ENCODE measurements around the gene ZBTB42. TPM values are rescaled to one million over a fixed set of nuclear protein-coding genes. Genes with fewer than 3 reads are reported as not detected.

Gene ZBTB42
- total RNA-seq, 2 donors from 2014 or later = 28.4 to 40.9 TPM

DNA sequence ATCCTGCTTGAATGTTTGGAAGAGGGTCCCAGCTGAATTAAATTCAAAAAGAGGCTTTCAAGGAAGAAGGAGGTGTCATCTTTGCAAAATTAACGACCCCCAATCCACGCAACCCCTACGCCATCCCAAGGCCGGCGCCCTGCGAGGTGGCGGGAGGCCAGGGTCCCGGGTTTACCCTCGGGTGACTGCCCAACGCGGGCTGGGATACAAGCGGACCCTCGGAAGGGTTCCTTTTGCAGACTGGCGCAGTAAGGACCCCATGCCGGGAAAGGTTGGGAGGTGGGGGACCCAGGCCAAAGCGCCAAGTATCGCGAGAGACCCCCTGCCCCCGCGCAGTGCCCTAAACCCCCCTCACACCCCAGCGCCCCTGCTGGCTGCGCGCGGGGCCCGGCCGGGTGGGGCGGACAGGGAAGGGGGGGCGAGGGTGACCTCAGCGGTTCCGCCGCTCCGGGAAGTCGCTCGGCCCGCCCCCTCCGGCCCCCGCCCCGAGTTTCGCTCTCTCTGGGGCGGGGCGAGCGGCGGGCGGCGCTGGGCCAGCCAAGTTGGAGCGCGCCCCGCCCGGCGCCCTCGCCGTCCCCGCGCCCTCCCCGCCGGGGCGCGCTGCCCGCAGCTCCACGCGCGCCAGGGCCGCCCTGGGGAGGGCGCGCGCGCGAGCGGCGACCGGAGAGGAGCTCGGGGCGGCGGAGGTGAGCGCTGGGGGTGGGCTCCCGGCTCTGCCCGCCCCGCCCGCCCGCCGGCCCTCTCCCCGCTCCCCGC is 708 bp upstream of the ZBTB42 start:
- H3K27ac ChIP-seq = peak overlapping the region; percentile 99
- DNase-seq (ENCODE audit: low spot score) = peak; percentile 87
- peaks cover 28% of the 10 kb centered on the region for H3K4me1 ChIP-seq (replicated peaks)
- peak overlapping the region; percentile 57 to 58 for H3K4me3 ChIP-seq
- intact Hi-C loops (cut with DNase I) = no loop called here
- peak; percentile 56 for TF ChIP-seq POLR2AphosphoS5 (IDR thresholded peaks at IDR 0.05)
- peak; percentile 32 for TF ChIP-seq POLR2A (IDR thresholded peaks at IDR 0.05)
- TF ChIP-seq, protein P1, sequence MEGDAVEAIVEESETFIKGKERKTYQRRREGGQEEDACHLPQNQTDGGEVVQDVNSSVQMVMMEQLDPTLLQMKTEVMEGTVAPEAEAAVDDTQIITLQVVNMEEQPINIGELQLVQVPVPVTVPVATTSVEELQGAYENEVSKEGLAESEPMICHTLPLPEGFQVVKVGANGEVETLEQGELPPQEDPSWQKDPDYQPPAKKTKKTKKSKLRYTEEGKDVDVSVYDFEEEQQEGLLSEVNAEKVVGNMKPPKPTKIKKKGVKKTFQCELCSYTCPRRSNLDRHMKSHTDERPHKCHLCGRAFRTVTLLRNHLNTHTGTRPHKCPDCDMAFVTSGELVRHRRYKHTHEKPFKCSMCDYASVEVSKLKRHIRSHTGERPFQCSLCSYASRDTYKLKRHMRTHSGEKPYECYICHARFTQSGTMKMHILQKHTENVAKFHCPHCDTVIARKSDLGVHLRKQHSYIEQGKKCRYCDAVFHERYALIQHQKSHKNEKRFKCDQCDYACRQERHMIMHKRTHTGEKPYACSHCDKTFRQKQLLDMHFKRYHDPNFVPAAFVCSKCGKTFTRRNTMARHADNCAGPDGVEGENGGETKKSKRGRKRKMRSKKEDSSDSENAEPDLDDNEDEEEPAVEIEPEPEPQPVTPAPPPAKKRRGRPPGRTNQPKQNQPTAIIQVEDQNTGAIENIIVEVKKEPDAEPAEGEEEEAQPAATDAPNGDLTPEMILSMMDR (IDR thresholded peaks at IDR 0.05) = peak in 3 of 4 experiments; percentile 12 to 59 (median 41)
- H3K9me3 ChIP-seq = no peaks in the 10 kb centered on the region
- WGBS = under 1% methylated on average over 14 of the region's 83 CpGs
- H3K36me3 ChIP-seq = no peaks in the 10 kb centered on the region
- no peaks in the 10 kb centered on the region for H3K27me3 ChIP-seq (replicated peaks; ENCODE audit: insufficient read depth)

DNA sequence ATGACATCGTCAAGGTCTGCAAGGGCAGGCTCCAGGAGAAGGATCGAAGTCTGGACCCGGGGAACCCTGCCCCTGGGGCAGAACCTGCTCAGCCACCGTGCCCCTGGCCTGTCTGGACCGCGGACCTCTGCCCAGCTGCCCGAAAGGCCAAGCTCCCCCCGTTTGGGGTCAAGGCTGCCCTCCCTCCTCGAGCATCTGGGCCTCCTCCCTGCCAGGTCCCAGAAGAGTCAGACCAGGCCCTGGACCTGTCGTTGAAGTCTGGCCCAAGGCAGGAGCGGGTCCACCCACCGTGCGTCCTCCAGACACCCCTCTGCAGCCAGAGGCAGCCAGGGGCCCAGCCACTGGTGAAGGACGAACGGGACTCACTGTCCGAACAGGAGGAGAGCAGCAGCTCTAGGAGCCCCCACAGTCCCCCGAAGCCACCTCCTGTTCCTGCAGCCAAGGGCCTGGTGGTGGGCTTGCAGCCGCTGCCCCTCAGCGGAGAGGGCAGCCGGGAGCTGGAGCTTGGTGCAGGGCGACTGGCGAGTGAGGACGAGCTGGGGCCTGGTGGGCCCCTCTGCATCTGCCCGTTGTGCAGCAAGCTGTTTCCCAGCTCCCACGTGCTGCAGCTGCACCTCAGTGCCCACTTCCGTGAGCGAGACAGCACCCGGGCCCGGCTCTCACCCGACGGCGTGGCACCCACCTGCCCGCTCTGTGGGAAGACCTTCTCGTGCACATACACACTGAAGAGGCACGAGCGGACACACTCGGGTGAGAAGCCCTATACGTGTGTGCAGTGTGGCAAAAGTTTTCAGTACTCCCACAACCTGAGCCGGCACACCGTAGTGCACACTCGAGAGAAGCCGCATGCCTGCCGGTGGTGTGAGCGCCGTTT is 856 bp downstream of the ZBTB42 start:
- 74% methylated on average over 34 of the region's 45 CpGs for WGBS
- peak overlapping the region; percentile 57 to 58 for H3K4me3 ChIP-seq
- peak overlapping the region; percentile 99 for H3K27ac ChIP-seq
- no peak for DNase-seq (ENCODE audit: low spot score)
- no peaks in the 10 kb centered on the region for H3K27me3 ChIP-seq (replicated peaks; ENCODE audit: insufficient read depth)
- no peaks in the 10 kb centered on the region for H3K9me3 ChIP-seq
- TF ChIP-seq POLR2A (IDR thresholded peaks at IDR 0.05) = no peak
- no peak for TF ChIP-seq POLR2AphosphoS5 (IDR thresholded peaks at IDR 0.05)
- TF ChIP-seq, protein P1 (IDR thresholded peaks at IDR 0.05) = no peak
- intact Hi-C loops (cut with DNase I) = no loop called here
- H3K36me3 ChIP-seq = no peaks in the 10 kb centered on the region
- H3K4me1 ChIP-seq (replicated peaks) = peaks cover 25% of the 10 kb centered on the region

DNA sequence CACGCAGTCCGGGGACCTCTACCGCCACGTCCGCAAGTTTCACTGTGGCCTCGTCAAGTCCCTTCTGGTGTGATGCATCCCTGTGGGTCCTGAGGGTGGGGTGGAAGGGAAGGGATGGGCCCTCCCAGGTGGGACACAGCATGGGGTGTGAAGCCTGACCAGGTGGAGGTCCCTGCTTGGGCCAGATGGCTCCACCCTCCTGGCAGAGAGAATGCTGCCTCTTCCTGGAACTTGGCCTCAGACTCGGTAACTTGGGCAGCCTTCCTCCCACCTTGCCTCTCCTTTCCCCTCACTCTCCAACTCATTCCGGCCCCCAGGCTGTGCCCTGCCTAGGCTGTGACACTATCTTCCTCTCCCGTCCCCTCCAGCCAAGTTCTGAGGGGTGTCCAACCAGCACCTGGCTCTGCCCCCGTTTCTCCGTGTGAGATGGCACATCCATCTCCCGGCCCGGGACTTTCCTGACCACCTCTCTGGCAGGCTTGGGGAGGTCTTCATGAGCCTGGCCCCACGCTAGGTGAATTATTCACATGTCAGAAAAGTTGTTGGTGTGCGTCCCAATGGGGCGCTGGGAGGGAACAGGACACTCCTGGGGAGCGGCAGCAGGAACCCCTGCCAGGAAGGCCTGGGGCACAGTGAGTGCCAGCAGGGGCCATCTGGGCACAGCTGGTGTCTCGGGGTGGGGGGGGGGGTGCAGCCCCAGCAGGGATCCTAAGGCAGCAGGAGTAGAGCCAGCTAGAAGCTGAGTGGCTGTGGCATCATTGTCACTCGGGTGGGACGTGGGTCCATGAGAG is 1.7 kb downstream of the ZBTB42 start:
- peak overlapping the region; percentile 53 to 99 for H3K27ac ChIP-seq
- 67% methylated on average over 20 of the region's 20 CpGs for WGBS
- intact Hi-C loops (cut with DNase I) = no loop called here
- no peaks in the 10 kb centered on the region for H3K27me3 ChIP-seq (replicated peaks; ENCODE audit: insufficient read depth)
- DNase-seq (ENCODE audit: low spot score) = no peak
- TF ChIP-seq POLR2A (IDR thresholded peaks at IDR 0.05) (no peak), POLR2AphosphoS5 (IDR thresholded peaks at IDR 0.05) (no peak)
- TF ChIP-seq, protein P1 (IDR thresholded peaks at IDR 0.05) = no peak
- no peaks in the 10 kb centered on the region for H3K9me3 ChIP-seq
- peak overlapping the region; percentile 57 to 58 for H3K4me3 ChIP-seq
- H3K36me3 ChIP-seq = no peaks in the 10 kb centered on the region
- peaks cover 22% of the 10 kb centered on the region for H3K4me1 ChIP-seq (replicated peaks)

DNA sequence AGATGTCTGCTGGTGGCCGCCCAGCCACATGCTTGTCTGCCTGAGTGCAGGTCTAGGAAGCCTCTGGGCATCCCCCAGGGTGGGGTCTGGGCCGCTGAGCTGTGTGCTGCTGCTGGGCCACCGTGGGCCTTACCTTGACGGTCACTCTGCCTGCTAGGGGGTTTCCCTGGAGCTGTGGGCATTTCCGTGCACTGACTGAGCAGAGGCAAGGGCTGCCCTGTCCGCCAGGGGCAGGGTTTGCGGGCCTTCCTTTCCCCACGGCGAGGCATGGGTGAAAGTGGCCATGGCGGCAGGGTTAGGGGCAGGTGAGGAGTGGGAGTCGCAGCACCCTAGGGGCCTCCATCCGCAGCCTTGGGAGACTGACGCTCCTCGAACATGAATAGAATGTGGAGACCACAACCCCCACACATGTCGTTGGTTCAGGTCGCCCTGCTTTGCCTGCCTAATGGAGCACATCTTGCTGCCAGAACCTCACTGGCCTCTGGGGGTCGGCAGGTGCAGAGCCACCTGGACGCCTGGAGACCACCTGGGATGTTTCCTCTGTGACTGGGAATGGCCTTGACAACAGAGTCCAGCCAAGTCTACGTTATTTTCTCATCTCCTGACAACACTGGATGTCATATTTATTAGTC is 2.5 kb downstream of the ZBTB42 start:
- H3K36me3 ChIP-seq = no peaks in the 10 kb centered on the region
- H3K27ac ChIP-seq = peak overlapping the region in 1 of 2 donors; percentile 99
- H3K27me3 ChIP-seq (replicated peaks; ENCODE audit: insufficient read depth) = no peaks in the 10 kb centered on the region
- H3K9me3 ChIP-seq = no peaks in the 10 kb centered on the region
- peak overlapping the region in 1 of 2 donors; percentile 57 for H3K4me3 ChIP-seq
- intact Hi-C loops (cut with DNase I) = no loop called here
- 76% methylated on average over 14 of the region's 19 CpGs for WGBS
- no peak for DNase-seq (ENCODE audit: low spot score)
- TF ChIP-seq POLR2A (IDR thresholded peaks at IDR 0.05) (no peak), POLR2AphosphoS5 (IDR thresholded peaks at IDR 0.05) (no peak)
- TF ChIP-seq, protein P1 (IDR thresholded peaks at IDR 0.05) = no peak
- H3K4me1 ChIP-seq (replicated peaks) = peaks cover 22% of the 10 kb centered on the region

Data from prostate gland (tissue), 2 donors.